ENCODE measurements around the gene IMPDH1.

- peak; percentile 86 for TF ChIP-seq CTCF (IDR thresholded peaks at IDR 0.05)
- no peak for TF ChIP-seq TCF7L2 (IDR thresholded peaks at IDR 0.05; ENCODE audit: low read depth, low read length)
Measured at GRCh38 chr7:128459394-128459878, 49.7 kb upstream of the IMPDH1 start.

Measured in Panc1 (cell line).